TTC549 (cell line): ENCODE results near the gene SLCO2A1.

Experiments used
- FAIRE-seq: peaks from 2 replicates; lab custom pipeline; 2012; peaks lifted over from hg19 to GRCh38; lab: Jason Lieb, UNC

SLCO2A1 gene

DNA sequence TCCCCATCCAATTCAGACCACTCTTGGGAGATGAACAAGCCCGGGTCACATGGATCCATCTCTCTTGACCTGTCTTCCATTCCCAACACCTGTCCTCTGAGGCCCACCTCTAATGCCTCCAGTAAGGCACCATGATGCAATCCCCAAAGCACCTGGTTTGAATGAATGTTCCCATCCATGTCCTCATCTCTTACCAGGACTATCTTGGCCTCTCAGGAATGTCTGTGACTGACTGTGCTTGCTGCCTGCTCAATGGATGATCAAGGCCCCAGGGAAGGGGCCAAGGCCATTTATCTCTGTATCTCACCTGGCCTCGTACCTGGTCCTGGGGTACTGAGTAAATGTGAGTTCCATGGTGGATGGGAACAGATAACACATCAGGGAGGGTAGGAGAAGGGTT lies 49.7 kb downstream of the SLCO2A1 start:
- FAIRE-seq = no peak

DNA sequence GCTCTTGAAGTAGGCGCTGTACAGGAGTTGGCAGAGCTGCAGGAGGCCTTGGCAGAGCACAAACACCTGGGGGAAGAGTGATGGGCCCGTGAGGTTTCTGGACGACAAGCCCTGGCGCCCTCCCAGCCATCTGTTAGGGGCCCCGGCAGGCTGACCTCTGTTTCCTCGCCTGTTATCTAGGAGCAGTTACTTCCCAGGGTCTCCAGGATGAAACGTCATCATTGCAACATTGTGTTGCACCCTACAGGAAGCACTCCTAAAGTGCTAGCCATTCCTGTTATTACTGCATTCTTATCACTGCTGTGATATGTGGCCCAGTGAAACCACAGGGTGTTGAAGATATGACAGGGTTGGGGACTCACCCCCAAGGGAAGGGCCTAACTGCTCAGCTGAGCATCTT lies 50.2 kb downstream of the SLCO2A1 start:
- no peak for FAIRE-seq

DNA sequence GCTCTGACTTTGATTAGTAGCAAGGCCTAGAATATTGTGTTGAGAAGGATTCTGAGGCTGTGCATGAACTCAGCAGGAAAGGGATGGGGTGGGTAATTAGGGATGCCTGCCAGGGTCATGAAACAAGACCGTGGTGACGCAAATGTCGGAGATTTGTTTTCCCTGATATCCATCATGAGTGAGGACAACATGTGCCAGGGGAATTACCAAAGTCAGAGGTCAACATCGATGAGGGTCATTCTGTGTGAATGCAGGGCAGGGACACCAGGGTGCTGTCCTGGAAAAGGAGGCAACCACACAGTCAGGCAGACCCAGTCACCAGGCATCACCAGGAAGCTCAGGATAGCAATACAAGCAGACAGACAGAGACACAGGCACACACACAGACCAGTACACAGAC lies 52.2 kb downstream of the SLCO2A1 start:
- no peak for FAIRE-seq

DNA sequence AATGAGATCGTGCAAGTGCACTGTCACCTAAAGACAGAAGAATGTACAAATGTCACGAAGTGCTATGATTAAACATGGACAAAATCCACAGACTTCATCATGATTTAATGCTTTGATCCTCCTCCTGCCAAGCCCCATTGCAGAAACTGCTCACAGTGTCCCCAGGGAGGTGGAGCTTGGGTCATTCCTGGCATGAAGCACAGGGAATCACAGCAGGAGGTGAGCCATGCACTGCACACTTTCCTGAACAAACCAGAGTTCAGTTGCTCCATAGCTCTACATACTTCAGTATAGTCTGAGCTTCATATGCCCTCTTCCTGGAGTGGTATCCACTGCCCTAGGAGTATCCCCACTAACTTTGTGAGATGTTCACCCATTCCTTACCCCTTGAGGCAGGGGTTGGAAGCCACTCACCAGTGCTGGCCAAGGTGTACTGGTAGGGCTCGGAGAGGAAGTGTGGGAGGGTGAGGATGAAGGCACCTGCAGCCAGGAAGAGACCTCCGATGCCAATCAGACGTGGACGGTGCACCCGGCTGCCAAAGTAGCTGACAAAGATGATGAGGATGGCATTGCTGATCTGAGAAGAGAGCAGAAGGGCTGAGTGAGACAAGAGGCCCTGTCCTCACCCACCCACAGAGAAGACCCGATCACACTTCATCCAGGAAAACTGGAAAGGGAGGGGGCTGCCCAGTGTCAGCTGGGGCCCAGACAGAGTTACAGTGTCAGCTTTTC lies 56.3 kb downstream of the SLCO2A1 start:
- no peak for FAIRE-seq

DNA sequence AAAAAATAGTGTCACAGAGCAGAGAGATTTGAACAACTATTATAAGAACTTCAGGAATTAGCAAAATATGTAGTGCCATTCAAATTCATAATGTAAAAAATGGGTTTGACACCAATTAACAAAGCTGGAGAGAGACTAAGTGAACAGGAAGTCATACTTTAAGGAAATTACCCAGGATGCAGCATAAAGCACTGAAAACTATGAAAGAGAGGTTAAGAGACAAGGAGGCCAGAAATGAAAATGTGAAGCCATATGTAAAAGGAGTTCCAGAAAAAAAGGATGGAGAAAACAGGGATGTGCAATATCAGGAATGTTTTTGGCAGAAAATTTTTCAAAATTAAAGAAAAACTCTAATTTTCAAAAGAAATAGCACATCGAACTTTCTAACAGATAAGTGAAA lies 57.6 kb downstream of the SLCO2A1 start:
- FAIRE-seq = no peak

DNA sequence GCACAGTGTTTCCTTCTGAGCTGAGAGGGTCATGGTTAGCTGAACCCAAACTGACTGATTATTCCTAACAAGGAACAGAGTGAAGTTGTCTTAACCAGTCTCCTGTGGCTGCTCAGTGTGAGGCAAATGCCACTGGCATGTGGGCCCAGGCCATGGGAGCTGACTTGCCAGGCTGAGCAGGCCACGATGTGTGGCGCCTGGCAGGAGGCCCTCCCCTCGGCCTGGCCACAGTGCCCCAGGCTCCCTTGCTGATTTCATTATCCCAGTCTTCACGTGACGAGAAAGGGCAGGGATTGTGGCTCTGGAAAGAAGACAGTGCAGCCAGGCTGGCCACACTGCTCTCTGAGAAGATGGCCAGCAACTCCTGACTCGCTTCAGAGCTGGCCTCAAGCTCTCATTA lies 58.8 kb downstream of the SLCO2A1 start:
- no peak for FAIRE-seq

DNA sequence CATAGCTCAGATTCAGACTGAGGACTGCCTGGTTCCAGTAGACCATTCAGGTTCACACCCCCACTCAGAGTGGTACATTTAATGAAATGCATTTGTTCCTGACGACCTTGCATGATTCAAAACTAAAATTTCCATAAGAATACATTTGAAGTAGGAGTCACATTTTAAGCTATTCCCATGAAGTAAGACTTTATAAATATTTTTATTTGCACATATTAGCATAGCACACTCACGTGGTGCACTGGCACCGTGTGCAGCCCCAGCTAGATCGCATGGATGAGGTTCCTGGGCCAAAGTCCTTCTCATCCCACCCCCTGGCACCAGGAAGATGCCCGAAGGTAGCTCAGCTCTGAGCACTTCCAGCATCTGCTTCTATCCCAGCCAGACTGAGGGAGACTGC lies 59.4 kb downstream of the SLCO2A1 start:
- FAIRE-seq = no peak

DNA sequence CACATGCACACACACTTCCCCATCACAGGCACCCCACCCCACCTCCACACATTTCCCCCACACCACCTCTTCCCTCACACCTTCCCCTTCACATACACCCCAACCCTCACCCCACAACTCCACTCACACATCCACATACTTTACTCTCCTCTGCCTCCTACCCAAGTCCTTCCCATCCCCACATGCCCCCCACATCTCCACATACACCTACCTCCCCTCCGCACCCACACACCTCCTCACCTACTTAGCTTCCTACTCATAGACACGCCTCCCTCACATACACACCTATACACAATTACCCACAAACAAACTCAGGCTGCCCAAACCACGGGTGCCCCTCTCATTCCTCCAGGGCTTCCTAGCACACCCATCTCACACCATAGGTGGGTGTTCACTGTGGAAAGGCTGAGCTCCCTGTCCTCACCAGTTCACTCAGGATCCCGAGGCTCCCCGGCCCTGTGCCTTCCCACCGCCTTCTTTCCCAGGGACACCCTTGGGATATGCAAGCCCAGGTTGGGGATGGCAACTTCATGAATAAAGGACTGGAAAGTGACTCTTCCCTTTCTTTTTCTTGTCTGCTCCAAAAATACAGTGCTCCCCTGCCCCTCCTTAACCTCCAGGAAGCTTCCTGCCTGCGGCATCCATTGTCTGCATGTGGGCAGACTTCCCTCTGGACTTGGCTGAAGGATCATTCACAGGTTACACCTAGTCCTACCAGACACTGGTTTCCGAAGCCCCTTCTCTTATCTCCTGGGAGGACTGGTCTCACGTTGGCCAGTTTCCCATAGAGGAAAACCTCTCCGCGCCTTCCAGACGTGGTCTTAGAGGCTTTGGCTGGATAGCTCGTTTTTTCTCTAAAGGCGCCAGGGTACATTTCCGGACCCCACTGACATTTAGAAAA lies 61.5 kb downstream of the SLCO2A1 start:
- FAIRE-seq = no peak

DNA sequence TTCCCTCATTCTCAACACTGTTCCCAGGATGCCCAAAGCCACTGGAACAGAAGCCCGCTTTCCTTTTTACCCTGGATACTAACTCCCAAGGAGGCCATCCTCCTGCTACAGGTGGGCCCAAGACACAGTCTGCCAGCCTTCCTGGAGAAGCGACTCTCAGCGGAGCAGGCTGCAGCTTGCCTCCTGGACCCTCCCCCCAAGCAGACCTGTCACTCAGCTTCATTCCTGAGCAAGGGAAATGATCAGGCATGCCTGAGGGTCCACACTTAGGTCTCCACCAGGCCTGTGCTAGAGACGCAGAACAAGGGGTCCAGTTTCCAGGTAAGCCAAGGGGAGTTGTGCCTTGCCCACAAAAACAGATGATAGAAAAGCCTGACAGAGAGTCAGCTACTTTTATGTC lies 62.8 kb downstream of the SLCO2A1 start:
- no peak for FAIRE-seq

DNA sequence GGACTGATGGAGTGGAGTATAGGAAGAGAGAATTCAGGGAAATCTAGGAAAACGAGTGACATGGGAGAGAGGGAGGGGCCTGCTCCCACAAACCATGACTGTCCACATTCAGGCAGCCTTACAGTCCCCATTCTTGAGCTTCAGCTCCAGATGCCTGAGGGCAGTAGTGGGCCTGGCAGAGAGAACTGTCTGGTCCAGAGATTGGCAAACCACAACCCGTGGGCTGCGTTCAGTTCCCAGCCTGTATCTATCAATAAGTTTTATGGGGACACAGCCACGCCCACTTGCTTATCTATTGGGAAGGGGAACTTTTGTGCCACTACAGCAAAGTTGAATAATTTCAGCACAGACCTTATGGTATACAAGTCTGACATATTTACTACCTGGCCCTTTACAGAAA lies 63.8 kb downstream of the SLCO2A1 start:
- no peak for FAIRE-seq

DNA sequence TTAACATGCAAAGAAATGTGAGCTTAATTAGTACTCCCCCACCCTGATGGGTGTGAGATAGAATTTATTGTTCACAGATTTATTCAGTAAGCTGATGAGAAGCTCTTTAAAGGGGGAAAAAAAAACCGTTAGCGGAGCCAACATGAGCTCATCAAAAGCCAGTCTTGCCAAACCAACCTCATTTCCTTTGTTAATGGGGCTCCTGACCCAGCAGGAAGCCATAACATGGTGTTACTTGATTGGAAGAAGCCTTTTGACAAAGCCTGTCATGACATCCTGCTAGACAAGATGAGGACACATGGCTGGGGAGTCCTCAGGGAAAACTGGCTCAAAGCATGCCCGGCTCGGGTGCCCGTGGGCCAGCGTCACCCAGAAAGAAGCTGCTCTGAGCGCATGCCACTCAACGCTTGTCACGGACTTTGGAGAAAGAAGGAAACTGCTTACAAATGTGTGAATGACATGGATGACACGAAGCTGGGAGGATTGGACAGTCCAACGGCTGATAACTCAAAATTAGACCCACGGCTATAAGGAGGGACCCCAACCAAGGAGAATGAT lies 64.6 kb downstream of the SLCO2A1 start:
- no peak for FAIRE-seq

DNA sequence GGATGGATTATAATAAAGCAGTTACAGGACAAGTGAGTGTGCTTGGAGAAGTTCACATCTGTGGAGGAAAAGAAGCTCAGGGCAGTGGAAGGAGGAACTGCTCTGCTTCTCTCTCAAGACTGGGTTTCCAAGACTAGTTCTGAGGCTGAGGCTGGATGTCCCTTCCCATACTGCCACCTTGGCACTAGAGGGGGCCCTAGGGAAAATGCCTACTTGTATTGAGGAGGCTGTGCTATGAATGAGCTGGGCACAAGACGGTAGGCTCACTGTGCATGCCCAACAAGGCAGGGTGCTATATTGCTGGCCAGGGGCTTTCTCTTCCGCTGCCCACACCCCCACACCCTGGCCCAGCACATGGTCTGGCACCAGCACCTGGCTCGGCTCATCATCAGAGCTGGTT lies 65.2 kb downstream of the SLCO2A1 start:
- FAIRE-seq = no peak

DNA sequence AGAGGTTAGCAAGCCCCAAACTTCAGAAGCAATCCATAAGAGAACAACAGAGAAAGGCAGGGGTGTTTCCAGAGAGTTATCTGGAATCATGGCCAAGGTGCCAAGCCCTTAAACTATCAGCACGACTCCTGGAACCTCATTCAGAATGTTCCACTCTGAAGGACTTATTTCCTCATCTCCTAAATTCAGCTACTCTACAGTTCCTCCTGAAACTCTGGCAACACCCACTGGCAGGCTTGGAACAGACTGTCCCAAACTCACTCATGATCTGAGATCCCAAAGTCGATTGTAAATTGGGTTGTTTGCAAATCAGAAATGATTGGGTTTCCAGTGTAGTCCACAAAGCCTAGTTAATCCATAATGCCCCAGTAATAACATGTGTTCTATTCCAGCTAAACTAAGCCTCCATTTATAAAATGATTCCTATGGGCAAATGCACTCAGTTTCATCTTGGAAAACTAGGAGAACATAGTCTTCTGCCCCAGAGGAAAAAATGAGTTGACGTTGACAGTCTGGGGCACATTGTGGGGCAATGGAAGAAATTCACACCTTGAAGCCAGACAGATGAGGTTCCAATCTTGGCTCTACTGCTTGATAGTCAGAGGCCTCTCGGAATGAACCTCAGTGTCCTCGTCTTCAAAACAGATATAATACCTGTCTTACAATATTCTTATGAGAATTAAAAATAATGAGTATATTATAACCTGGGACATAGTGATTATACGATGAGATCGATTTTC lies 65.9 kb downstream of the SLCO2A1 start:
- no peak for FAIRE-seq

DNA sequence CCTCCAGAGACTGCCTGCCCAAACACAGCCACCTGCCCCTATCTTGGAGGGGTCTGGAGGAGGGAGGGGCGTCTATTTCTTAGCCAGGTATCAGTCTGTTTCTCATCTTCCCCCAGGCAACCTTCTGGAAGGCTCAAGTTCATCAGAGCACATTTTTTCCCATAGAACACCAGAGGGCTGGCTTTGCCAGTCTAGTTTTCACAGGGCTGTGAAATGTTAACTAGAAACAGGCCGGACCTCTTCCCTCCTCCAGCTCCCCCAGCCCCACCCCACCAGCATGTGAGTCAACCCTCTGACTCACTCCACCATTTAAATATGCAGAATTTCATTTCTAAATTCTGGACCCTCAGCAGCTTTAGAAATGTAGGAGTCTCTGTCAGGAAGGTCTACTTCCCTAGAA lies 66.9 kb downstream of the SLCO2A1 start:
- no peak for FAIRE-seq

DNA sequence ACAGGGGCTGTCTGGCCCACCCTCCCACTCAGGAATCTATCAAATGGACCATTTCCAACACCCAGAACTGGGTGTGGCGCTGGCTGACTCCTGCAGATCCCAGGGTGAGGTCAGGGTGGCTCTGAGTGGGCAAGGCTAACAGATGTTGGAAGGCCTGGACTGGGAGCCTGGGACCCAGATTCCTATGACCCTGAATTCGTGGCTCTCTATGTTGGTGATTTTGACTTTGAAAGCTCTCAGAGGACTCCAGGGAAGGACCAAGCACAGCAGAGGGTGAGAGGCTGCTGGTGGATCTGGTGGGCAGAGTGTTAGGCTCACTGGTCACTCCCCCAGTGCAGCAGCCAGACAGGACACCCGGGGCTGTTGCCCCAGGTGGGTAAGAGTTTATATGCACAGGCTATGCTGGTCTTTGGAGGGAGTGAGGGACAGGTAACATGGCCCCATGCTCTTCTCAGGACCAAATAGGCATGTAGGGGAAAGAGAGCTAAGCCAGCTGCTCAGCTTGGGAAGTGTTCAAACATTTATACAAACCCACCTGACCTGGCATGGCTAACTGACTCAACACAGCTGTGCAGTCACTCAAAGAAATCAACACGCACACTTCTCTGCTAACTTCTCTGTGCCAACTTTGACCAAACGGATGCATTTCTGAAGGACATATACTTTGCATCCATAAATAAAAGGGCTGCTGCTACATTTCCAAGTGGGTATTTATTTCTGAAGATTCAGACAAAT lies 71.5 kb downstream of the SLCO2A1 start:
- FAIRE-seq = no peak

DNA sequence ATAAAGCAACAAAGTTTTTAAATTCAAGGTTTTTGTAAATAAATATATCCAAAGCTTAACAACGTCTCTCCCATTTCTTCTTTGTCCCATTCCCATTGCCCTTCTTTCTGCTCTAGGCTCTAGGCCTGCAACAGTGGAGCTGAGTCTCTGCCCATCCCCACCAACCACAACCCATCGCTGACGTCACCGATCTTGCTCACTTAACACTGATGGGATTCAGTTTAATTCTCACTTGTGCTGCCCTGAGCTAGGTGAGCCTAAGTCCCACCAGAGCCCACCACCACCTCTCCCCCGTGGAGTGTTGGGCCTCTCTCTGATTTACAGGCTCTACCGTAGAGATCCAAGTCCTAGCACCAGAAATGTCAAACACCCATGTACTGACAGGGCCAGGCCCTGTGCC lies 72.7 kb downstream of the SLCO2A1 start:
- FAIRE-seq = no peak

DNA sequence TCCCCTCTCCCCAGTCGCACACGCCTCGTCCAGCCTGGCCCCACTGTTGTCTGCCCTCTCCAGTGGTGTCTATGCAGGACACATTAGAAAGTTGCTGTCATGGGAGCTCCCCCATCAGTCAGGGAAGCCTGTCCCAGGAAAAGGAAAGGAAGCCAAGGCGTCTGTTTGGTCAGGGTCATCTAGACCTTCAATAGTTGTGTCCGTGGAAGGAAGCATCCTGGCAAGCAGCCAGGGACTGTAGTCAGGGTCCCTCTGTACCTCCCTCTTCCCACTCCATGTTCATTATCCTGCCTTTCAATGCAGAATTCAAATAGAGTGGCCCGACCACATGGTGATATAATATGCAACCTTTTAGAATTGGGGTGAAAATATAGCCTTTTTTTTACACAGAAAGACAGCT lies 73.4 kb downstream of the SLCO2A1 start:
- no peak for FAIRE-seq

DNA sequence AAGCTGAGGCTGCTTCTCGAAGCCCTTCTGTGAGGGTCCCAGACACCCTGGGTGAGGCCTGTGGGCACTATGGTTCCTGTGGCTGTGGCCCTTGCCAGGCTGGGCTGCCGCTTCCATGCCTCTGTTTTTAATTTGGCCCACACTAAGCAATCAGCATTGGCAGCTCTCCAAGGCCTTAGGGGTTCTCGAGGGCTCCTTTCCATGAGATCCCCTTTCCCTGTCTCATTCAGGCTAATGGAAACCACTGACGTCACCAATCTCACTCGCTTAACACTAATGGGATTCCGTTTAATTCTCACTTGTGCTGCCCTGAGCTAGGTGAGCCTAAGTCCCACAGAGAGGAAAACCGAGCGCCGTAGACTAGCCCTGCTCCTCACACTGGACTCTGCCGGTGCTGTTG lies 73.8 kb downstream of the SLCO2A1 start:
- FAIRE-seq = no peak

DNA sequence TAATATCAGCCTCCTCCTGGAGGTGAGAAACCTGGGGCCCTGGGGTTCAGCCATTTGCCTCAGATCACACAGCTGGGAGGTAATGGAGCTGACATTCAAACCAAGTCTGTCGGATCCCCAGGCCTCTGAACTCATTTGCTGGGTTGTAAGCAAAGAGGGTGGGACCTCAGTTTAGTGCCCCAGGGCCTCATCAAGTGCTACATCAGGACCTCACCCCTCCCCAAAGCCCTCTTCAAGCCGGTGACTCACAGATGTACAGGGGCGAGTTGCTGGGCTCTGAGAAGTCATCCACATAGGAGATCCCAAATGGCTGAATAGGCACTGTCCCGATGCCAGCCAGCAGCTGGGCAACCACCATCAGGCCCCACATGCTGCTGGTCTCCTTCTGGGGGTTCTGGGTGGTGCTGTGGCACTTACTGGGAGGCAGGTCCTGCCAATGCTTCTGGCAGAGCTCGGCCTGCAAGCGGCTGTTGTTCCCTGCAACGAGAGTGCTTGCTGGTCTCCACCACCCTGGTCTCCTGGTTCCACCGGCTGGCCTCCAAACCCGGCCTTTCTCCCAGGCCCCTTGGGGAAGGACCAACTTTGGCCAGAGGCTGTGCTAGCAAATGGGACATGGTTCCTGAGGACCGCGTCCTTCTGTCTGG lies 74.9 kb downstream of the SLCO2A1 start:
- FAIRE-seq = no peak

DNA sequence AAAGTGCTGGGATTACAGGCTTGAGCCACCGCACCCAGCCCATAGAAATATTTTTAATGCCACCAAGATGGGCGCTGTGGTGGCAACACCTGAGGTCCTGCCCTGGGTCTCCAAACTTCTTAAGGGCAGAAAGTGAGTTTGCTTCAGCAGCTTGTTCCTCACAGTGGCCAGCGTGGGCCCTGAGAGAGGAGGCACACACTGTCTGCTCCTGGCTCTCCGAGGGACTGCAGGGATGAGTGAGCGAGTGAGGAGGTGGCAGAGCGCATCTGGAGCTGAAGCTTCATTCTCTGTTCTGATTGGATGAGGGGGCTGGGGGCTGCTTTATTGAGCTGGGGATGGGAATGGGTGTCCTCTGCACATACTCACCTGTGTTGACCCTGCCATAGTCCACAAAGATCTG lies 76.4 kb downstream of the SLCO2A1 start:
- FAIRE-seq = no peak

DNA sequence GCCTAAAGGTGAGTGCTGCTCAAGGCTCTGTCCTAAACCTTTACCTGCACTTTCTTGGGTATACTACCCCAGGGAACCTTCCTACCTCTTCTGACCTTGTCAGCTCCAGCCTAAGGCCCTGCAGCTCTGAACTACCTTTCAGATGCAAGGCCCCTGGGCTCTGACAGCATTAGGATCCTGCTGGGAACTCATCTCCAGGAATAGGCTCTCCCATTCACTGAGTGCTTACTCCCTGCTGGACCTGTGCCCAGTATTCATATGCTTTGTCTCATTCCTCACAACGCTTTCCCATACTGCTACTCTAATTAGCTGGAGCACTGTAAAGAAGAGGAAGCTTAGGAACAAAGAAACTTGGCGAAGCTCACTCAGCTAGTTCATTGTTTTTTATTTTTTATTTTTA lies 80.3 kb downstream of the SLCO2A1 start:
- no peak for FAIRE-seq

DNA sequence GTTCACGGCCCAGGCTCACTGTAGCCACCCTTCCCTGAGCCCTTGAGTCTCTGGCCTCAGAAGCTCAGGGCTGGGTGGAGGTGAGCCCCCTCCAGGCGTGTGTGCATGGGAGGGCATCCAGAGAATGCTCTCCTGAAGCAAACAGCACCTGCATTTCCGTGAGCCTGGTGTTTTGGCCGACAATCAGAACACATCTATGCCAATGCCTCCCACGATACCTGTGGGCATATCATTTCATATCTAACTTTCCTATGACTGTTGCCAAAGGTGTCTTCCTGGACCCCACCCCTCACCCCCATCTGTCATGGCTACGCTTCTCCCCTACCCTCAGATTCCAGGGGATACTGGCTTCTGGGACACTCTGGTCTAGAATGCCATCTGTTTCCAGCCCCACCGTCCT lies 80.7 kb downstream of the SLCO2A1 start:
- no peak for FAIRE-seq
